B cell (primary cell): ENCODE measurements around the gene SAXO1. TPM values are rescaled to one million over a fixed set of nuclear protein-coding genes. Genes with fewer than 3 reads are reported as not detected.

Experiments
- ATAC-seq: fragments of 200-7000 bp; cut with Tn5 transposase; one replicate; pipeline ENCODE4 v1.10.0; 2021; ENCODE audit warnings: low read depth, mild to moderate bottlenecking, moderate number of reproducible peaks, moderate library complexity
- CTCF ChIA-PET: fragments of 350-600 bp; sonication (Branson Sonifier 250); formaldehyde crosslinking; loops from one replicate; lab custom pipeline; 2021; ENCODE audit warnings: antibody characterized with exemption, inconsistent platforms; lab: Charles Lee
- POLR2A ChIA-PET: fragments of 350-600 bp; sonication (Branson Sonifier 250); formaldehyde crosslinking; loops from one replicate; lab custom pipeline; 2021; ENCODE audit warnings: antibody characterized with exemption; lab: Charles Lee
- DNase-seq: peaks from one replicate; pipeline ENCODE4 v3.0.0; 2013
- H2AFZ ChIP-seq: 2 replicates; pipeline ENCODE4 v1.6.1; 2012; ENCODE audit warnings: mild to moderate bottlenecking, low read depth, low read length; ENCODE audit not compliant: insufficient read depth, poor library complexity, severe bottlenecking
- H3K27ac ChIP-seq, 2 donors: 1 replicate in 1 of 2; 2 replicates in 1 of 2; pipeline ENCODE4 v1.5.1; 2012 to 2013; ENCODE audit warnings: low read length in 2 of 2, mild to moderate bottlenecking in 2 of 2, moderate library complexity in 1 of 2
- H3K27me3 ChIP-seq, 4 experiments: fragments of 200-600 bp in 1 of 4; sonication (generic) in 1 of 4; replicated peaks in 1 of 4; 1 replicate in 2 of 4; 2 replicates in 2 of 4; pipeline versions ENCODE4 v1.6.1 to v1.7.0; 2013 to 2016; ENCODE audit warnings: low read length in 3 of 4, mild to moderate bottlenecking in 2 of 4, mixed read lengths in 1 of 4, moderate library complexity in 1 of 4; ENCODE audit not compliant: insufficient read depth in 4 of 4, control insufficient read depth in 3 of 4; ENCODE audit errors: control extremely low read depth in 1 of 4
- H3K36me3 ChIP-seq, 2 experiments: replicated peaks in 1 of 2; 1 replicate in 1 of 2; 2 replicates in 1 of 2; pipeline versions ENCODE4 v1.6.1 to v1.7.1; 2013; ENCODE audit warnings: low read length in 1 of 2; ENCODE audit not compliant: insufficient read depth in 2 of 2, control insufficient read depth in 1 of 2; ENCODE audit errors: control extremely low read depth in 1 of 2, extremely low read depth in 1 of 2
- H3K4me1 ChIP-seq, 2 donors: fragments of 200-600 bp in 1 of 2; sonication (generic) in 1 of 2; 1 replicate in 1 of 2; 2 replicates in 1 of 2; pipeline versions ENCODE4 v1.5.1 to v1.6.1; 2013 to 2017; ENCODE audit warnings: low read length in 2 of 2; ENCODE audit not compliant: control insufficient read depth in 2 of 2, insufficient read depth in 2 of 2
- H3K4me2 ChIP-seq: replicated peaks from 2 replicates; pipeline ENCODE3; 2012; ENCODE audit warnings: mild to moderate bottlenecking, low read depth, low read length; ENCODE audit not compliant: poor library complexity, severe bottlenecking
- H3K4me3 ChIP-seq, 5 experiments: fragments of 200-600 bp in 1 of 5; sonication (generic) in 1 of 5; 1 replicate in 3 of 5; 2 replicates in 2 of 5; pipeline versions ENCODE4 v1.5.1 to v1.7.0; 2011 to 2016; ENCODE audit warnings: low read length in 4 of 5, mild to moderate bottlenecking in 4 of 5, low read depth in 2 of 5, control low read depth in 1 of 5, moderate library complexity in 1 of 5; ENCODE audit not compliant: insufficient read depth in 1 of 5; ENCODE audit errors: control extremely low read depth in 1 of 5, extremely low read depth in 1 of 5
- H3K79me2 ChIP-seq: fragments of 200-600 bp; sonication (generic); one replicate; pipeline ENCODE4 v1.6.0; 2016; ENCODE audit warnings: low read length; ENCODE audit not compliant: control insufficient read depth, insufficient read depth
- H3K9ac ChIP-seq: fragments of 200-600 bp; sonication (generic); 2 replicates; pipeline ENCODE4 v1.6.1; 2017; ENCODE audit warnings: mild to moderate bottlenecking, low read length, moderate library complexity
- H3K9me3 ChIP-seq, 3 donors: one replicate each; pipeline versions ENCODE4 v1.6.1 to v1.7.1; 2013; ENCODE audit warnings: low read length in 2 of 3; ENCODE audit not compliant: control insufficient read depth in 2 of 3, insufficient read depth in 1 of 3; ENCODE audit errors: control extremely low read depth in 1 of 3
- H4K20me1 ChIP-seq: 2 replicates; pipeline ENCODE4 v1.6.0; 2012; ENCODE audit warnings: mild to moderate bottlenecking, low read length; ENCODE audit not compliant: insufficient read depth, control insufficient read depth, poor library complexity, severe bottlenecking
- H3K27ac Mint-ChIP-seq: one replicate; pipeline ENCODE4 v1.8.0; 2021; ENCODE audit warnings: mixed read lengths
- H3K27me3 Mint-ChIP-seq: one replicate; pipeline ENCODE4 v1.8.0; 2021; ENCODE audit warnings: mixed read lengths
- H3K4me1 Mint-ChIP-seq: one replicate; pipeline ENCODE4 v1.8.0; 2021; ENCODE audit warnings: mixed read lengths
- H3K4me3 Mint-ChIP-seq: one replicate; pipeline ENCODE4 v1.8.0; 2021; ENCODE audit warnings: mixed read lengths
- H3K9me3 Mint-ChIP-seq: one replicate; pipeline ENCODE4 v1.8.0; 2022; ENCODE audit warnings: mixed read lengths; ENCODE audit not compliant: insufficient read depth
- CTCF ChIP-seq: fragments of 200-600 bp; IDR thresholded peaks from one replicate; pipeline ENCODE4 v1.8.0; 2022; ENCODE audit warnings: antibody characterized with exemption, mild to moderate bottlenecking
- EZH2 ChIP-seq: IDR thresholded peaks from 2 replicates; pipeline ENCODE4 v1.6.1; 2012; ENCODE audit warnings: borderline replicate concordance, low read depth, mild to moderate bottlenecking, moderate library complexity, low read length; ENCODE audit not compliant: insufficient read depth, poor library complexity, severe bottlenecking
- WGBS: methylation state at CpG from one replicate; pipeline ENCODE4 v1.1.5; 2013; ENCODE audit warnings: missing lambda C conversion rate; ENCODE audit not compliant: insufficient coverage; 5-methylcytosine and 5-hydroxymethylcytosine counted together
- intact Hi-C: fragments of 100-400 bp; cut with micrococcal nuclease; formaldehyde crosslinking; loops from one replicate; pipeline ENCODE4 v1.10.0; 2022
- polyA plus RNA-seq: library from polyadenylated mRNA; depleted of rRNA; stranded (reverse); fragments of >200 nt; gene quantifications from 2 replicates; pipeline ENCODE4 v1.2.3, GENCODE V29; 2012
- total RNA-seq, 2 donors: library from RNA; stranded (reverse); fragments of 120-200 nt in 1 of 2; gene quantifications; 1 replicate in 1 of 2; 2 replicates in 1 of 2; pipeline versions ENCODE4 v1.2.3 to v1.2.4, GENCODE V29; 2013 to 2022

The SAXO1 gene
- total and polyA plus RNA-seq, 2 donors (not counting 1 experiment from before 2014, with no cell fraction given): 0.01 TPM; not detected in 1

GRCh38 chr9:18905028-18905882 is 127.8 kb downstream of the SAXO1 start:
- ChIA-PET POLR2A (no interaction called here), CTCF (no interaction called here)
- no peak for DNase-seq
- intact Hi-C loops: no loop called here
- Histone ChIP-seq H2AFZ (no peak overlapping the region), H3K27ac (no peak overlapping the region), H3K4me1 (no peaks in the 10 kb centered on the region), H3K4me3 (no peak overlapping the region), H3K27me3 (no peaks in the 10 kb centered on the region), H3K79me2 (no peaks in the 10 kb centered on the region), H3K36me3 (no peaks in the 10 kb centered on the region), H3K4me2 (no peak overlapping the region), H4K20me1 (no peaks in the 10 kb centered on the region), H3K9me3 (peaks cover 0 to 7% (median 6%) of the 10 kb centered on the region in 3 donors), H3K9ac (no peak overlapping the region)
- peaks cover 11% of the 10 kb centered on the region for H3K9me3 Mint-ChIP-seq
- no peak overlapping the region for H3K4me3 Mint-ChIP-seq
- H3K4me1 Mint-ChIP-seq: no peaks in the 10 kb centered on the region
- H3K27me3 Mint-ChIP-seq: peaks cover 3% of the 10 kb centered on the region
- TF ChIP-seq EZH2: no peak
- TF ChIP-seq CTCF: no peak
- no peak for ATAC-seq
- no peak overlapping the region for H3K27ac Mint-ChIP-seq
- WGBS: 93% methylated on average over 8 of the region's 11 CpGs

GRCh38 chr9:18903450-18903849 is 129.6 kb downstream of the SAXO1 start:
- Mint-ChIP-seq H3K27me3 (no peaks in the 10 kb centered on the region), H3K27ac (no peak overlapping the region)
- WGBS: 100% methylated on average over 1 of the region's 2 CpGs

More at GRCh38 chr9:18903450-18903849, 129.6 kb downstream of the SAXO1 start:
- intact Hi-C loops: no loop called here
- H2AFZ ChIP-seq: no peak overlapping the region
- H3K4me2 ChIP-seq: no peak overlapping the region
- no peaks in the 10 kb centered on the region for H3K4me1 Mint-ChIP-seq
- H3K27me3 ChIP-seq: no peaks in the 10 kb centered on the region
- H3K9me3 ChIP-seq: peaks cover 0 to 6% (median 5%) of the 10 kb centered on the region in 3 donors
- TF ChIP-seq CTCF (no peak), EZH2 (no peak)
- POLR2A ChIA-PET: no interaction called here
- no peaks in the 10 kb centered on the region for H3K79me2 ChIP-seq
- H3K27ac ChIP-seq: no peak overlapping the region
- no peak for DNase-seq
- no peaks in the 10 kb centered on the region for H3K4me1 ChIP-seq
- H3K4me3 Mint-ChIP-seq: no peak overlapping the region
- H3K36me3 ChIP-seq: no peaks in the 10 kb centered on the region
- CTCF ChIA-PET: no interaction called here
- ATAC-seq: no peak
- peaks cover 11% of the 10 kb centered on the region for H3K9me3 Mint-ChIP-seq
- H3K4me3 ChIP-seq: no peak overlapping the region
- no peaks in the 10 kb centered on the region for H4K20me1 ChIP-seq
- H3K9ac ChIP-seq: no peak overlapping the region
